ENCODE results near the gene MYOM1.
"Not testable (repeated sequence)": the region's sequence is repeated elsewhere in the genome, so short reads cannot be mapped to it uniquely, and the experiment has no call there.

Gene MYOM1

DNA sequence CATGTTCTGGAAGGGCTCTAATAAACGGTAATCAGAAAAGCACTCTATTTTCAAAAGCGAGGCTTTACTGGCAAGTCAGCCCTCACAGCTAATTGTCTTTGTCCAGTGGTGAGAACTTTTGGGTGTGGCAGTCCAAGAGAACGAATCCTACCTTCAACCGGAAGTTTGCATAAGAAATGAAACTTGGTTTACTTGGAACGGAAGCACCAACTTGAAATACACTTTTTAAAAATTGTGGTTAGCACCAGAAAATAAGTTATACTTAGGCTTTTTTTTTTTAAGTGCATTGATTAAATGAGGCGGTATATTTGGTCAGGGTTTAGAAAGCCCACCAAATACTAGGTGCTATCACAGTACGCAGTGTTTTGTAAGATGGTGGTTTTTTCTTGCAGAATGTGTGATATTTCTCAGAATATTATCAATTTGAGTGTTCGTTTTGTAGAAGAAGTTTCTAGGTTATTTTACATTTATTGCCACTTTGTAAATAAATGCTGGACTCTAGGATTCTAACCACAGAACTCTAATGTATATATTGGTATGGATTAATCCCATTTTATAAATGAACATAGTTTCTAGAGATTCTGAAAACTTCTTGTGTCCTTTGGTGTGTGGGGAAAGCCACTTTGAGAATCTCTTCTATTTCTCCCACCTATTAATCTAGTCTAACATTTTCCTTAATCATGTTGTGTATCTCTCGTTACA, 29.0 kb upstream of the MYOM1 start:
- no peak for DNase-seq

DNA sequence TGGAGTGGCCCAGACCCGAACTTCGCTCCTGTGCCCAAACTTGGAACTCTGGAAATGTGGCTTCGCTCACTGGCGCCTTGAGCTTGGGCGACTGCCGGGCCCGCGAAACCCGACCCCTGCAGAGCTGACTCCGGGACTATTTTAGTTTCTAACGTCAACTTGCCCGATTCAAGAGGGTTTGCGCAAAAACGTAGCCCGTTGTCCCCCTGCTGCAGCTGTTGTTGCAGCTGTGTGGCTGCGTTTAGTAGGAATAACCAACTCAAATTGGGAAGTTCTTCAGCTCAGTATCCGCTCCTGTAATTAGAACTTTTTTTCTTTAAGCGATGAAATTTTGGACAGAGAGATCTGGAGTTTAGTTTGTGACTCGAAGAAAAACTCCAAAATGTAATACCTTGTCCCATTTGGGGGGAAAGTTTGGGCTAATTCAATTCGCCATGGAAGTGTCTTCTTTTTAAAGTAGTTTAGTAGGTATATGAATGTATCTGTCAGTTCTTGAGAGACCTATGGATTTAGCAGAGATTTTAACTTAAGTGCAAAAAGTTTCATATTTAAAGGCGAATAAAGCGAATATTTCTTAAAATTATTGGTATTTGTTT, 28.4 kb upstream of the MYOM1 start:
- DNase-seq: no peak

DNA sequence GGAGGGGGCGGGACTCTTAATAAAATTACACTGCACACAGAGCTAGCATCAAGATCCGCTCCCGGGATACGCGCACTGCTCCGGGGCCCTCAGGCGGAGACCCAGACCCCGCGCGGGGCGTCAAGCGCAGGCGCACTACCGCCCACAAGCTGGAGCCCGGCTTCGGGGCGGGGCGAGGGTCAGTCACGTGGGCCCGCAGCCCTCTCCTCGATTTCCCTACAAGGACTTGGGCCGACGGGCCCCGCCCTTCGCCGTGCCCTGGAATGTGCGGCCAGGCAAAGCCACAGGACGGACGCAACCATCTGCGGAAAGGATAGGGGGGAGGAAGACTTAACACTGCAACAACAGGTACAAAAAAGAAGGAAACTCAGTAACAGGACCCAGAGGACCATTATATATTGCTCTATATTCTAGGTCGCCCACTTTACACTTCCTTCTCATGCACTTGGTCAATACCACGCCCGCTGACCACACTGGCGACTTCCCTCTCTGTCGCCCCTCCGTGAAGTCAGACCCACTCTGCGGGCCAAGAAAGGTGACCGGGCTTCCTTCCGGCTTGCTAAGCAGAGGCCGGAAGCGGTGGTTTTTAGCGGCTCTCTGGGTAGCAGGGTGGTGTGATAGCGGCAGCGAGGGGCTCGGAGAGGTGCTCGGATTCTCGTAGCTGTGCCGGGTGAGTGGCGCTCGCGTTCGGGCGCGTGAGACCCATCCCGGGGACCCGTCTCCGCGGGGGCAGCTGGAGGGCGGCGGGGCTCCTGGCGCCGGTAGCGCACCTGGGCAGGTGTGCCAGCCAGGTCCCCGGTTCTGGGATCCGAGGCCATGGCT, 27.7 kb upstream of the MYOM1 start, which contains the start of gene MYL12A:
Gene MYL12A, plus strand, starts transcription at position 562 of the 822 bp plus-strand sequence. CDS start 5,447 bp downstream, outside the sequence.
- peak; percentile 90 for DNase-seq

DNA sequence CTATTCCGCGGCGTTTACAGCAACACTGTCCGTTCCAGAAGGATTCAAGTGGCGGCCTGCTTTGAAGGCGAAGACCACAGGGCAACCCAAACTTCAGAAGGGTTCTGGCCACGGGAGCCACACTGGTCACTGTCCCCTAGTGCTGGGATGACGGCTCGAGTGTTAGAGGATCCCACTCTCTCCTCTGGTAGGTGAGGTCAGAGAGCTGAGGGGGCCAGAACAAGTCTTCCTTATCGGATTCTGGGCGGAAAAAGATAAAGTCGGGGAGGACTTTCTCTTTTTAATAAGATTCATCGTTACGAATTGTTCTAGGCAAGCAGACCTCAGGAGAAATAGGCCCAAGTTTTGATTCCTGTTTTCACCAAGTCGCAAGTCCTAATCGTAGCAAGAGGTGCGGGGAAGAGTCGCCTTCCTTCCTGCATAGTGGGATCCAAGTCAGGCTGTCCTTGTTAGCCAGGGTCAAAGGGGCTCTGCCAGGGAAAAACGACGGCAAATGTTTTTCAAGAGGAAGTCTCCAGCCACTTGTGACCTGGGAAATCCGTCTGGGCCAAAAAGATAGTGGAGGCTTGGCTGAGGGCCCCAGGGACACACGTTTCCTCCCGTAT, 27.0 kb upstream of the MYOM1 start:
- peak; percentile 36 for DNase-seq

DNA sequence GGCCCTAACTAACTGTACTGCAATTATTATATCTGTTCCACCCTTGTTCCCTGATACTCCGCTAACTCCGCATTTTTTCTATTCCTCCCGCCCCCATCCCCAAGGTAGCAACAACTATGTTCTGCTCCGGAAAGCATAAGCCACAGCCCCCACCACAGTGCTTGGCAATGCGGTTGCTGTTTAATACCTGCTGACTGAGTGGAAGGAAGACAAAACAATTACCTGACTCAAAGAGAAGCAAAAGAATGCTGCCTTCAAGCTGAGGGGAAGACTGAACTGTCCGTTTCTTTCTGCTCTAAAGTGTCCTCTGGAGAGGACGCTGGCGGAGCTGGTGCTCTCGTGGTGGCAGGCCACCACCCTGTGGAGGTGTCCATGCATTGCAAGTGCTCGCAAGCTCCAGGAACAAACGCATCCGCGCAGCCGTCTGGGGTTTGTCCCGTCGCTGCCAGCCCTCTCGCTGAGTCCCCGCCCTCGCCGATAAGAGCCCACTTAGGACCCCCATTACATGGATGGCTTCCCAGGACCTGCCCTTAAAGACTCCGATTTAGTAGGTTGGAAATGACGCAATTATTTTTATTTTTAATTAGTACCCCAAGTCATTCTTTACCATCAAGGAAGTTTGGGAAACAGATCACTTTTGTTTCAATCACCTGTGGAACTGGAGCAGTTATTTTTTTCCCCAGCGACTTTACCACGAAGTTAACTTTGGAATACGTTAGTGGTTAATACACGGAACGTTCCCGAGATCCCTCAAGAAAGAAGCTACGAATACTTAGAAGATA, 26.3 kb upstream of the MYOM1 start:
- DNase-seq: peak; percentile 77

DNA sequence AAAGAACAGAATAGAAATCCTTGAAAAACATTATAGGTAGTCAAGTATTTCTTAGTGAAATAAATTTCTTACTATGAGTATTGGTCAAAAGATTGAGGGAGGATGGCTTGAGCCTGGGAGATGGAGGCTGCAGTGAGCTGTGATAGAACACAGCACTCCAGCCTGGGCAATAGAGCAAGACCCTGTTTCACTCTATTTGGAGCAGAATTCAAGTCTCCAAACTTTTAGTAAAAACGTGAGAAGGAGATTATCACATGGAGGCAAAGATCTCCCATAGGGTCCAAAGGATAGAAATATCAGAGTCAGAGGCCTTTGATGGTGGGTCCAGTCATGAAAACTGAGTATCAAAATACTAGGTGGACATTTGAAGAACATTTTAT, 25.4 kb upstream of the MYOM1 start:
- DNase-seq: no peak

DNA sequence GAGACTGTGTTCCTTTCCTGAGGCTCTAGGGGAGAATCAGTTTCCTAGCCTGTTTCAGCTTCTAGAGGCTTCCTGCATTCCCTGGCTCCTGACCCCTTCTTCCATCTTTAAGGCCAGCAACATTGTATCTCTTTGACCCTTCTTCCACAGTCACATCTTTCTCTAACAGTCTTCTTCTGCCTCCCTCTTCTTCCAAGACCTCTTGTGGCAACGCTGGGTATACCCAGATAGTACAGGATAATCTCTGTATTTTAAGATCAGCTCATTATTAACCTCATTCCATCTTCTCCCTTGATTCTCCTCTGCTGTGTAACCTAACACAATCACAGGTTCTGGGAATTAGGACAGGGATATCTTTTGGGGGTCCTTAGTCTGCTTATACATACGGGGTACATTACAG, 19.0 kb upstream of the MYOM1 start:
- DNase-seq: no peak

DNA sequence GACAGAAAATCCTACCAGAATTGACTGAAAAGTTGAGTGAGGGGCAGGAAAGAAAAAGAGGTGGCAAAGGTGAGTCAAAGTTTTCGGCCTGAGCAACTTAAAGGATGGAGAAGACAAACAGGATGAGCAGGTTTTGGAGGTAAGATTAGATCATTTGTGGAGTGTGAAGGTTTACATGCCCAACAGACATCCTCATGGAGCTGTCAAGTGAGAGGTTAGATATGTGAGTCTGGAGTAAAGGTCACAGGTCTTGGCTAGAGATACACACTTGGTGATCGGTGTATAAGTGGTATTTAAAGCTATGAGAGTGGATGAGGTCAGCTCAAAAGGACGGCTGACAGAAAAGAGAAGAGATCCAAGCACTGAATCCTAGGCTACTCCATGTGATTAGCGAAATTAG, 16.7 kb upstream of the MYOM1 start:
- no peak for DNase-seq

DNA sequence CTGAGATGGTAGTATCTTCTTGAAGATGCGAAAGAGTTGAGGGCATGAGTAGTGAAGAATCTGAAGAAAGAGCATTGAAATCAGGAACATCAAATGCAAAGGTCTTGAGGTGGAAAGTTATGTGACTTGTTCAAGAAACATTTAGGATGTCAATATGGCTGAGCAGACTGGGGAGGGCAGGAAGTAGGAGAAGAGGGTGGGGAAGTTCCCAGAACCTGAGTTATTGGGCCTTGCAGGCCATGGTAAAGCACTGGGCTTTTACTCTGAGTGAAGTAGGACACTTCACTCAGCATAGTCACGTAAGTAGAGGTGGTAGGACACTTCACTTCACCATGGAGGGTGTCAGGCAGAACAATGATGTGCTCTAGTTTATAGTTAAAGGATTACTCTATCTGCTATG, 16.1 kb upstream of the MYOM1 start:
- no peak for DNase-seq

DNA sequence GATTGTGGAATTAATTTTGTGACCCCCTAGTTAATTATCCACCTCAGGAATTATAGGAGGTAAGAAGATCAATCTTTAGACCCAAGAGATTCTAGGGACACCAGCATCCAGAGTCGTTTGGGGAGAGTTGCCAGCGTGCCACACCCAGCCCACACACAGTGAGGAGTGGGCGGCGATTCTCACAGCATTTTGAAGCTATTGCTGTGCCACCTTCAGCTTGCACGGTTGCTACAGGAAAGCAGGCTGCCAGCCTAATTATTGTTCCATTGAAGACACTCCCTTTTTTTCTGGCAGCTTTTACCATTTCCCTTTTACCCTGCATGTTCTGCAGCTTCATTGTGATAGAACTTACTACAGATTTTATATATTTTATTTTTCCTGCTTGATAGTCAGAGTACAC, 14.7 kb upstream of the MYOM1 start:
- no peak for DNase-seq

DNA sequence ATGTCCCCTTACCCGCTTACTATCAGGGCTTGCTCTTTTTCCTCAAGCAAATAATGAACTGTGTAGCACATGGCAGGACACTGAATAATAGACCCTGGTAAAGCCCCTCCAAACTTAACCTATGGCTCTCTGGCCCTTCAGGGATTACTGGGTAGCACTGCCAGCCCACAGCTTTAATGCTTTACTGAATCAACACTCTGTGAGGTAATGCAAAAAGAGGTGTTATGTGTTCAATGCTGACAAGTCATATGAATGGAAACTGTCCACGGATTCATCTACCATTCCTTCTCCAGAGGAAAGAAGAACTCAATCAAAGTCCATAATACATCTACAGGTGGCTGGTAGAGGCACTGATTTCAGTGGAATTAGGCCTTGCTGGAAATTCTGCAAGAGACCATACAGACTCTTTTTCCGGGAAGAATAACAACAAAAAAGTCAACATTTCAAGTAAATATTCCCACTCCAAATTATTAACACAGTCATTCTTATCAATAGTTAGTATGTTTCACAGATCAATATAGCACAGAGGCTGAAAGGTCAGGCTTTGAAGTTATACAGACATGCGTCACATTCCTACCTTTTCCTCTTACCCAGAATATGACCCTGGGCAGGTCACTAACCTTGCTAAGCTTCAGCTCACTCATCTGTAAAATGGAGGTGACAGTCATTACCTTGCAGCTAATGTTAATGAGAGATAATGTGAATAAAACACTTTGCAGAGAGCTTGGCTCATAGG, 13.8 kb upstream of the MYOM1 start:
- DNase-seq: no peak

DNA sequence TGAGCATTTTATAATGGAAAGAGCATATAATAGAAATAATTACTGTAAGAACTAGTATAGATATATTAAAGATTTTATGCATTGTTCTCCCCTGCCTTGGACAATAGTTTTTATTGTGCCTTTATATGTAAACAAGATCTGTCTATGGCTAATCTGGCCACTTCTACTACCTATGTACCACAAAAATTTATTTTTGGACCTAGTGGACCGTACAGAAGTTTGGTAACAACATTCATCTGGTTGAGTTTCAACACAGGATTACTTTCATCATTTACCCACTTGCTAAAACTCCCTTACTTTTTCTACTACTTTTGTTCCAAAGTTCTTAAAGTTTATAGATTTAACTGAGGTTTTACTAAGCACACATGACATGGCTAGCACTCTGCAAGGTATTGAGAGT, 13.2 kb upstream of the MYOM1 start:
- no peak for DNase-seq

DNA sequence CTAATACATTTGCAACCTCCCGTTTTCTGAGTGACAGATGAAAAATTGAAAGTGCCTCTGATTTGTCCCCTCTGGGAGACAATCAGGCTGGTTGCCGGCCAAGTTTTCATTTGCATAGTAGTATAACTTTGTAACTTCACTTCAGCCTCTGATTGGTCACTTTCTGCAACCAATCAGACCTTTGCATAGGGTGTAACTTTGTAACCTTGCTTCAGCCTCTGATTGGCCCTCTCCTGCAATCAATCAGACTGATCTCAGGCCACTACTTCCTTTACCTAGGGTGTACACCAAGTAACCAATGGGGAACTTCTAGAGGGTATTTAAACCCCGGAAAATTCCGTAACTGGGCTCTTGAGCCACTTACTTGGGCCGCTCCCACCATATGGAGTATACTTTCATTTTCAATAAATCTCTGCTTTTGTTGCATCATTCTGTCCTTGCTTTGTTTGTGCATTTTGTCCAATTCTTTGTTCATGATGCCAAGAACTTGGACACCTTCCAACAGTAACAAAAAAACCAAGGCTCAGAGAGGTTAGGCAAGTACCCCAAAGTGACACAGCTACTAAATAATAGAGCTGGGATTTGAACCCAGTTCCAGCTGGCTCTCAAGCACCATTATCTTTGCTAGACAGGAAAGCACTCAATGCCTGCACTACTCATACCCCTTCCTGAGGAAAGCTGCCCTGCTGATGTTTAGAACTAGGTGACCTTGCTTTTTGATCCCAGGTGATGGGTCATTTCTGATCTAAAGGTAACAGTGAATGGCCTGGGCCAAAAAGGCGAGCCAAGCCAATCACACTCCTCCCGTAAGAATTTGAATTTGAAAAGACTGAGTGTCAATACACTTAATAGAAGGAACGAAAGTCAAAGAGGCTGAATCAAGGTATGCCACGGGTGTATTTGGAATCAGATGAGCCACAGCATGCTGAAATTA, 10.9 kb upstream of the MYOM1 start:
- DNase-seq: no peak

DNA sequence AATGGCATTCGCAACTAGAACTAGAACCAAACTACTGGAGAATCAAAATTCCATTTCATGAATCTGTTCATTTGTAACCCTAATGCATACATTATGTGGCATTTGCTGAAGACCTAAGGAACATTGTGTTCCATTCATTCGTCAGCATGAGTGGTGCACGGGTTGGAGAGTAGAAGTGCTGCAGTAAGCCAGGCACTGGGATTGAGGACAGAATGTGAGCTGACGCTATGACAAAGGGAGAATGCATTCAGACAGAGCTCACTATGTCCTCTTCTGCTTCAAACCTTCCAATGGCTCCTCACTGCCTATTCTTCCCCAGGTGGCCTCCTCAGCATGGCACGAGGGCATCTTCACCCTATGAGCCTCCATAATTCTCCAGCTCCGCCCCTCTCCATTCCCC, 6.3 kb upstream of the MYOM1 start:
- no peak for DNase-seq

DNA sequence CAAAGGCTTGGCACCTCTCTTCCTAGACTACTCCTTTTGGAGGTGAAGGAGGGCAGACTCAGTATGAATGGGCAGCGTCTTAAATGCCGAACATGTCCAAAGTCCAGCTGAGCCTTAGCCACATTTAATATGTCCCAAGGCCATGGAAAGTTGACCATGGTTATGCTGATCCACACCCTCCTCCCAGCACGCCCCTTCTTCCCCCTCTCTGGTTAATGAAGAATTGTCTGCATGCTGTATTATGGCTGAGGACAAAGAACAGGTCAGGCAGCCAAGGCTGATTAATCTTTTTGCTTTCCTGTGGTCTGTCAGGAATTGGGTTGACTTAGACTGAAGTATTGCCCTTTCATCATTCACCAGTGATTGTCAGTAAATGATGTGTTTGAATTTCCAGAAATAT, 5.8 kb upstream of the MYOM1 start:
- DNase-seq: no peak

DNA sequence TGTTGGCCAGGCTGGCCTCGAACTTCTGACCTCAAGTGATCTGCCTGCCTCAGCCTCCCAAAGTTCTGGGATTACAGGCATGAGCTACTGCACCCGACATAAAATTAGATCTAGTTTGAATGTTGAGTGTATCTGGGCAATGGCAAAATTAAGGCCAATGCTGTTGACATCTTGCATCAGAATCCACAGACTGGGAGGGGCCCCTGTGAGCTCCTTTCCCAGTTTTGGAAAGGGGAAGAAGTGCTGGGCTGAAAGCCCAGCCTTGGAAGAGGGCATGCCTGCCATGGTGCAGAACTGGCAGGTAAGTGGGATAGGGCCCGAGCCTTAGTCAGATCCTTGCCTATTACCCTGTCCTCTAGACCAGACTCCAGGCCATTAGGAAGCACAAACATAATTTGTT, 4.5 kb upstream of the MYOM1 start:
- no peak for DNase-seq

DNA sequence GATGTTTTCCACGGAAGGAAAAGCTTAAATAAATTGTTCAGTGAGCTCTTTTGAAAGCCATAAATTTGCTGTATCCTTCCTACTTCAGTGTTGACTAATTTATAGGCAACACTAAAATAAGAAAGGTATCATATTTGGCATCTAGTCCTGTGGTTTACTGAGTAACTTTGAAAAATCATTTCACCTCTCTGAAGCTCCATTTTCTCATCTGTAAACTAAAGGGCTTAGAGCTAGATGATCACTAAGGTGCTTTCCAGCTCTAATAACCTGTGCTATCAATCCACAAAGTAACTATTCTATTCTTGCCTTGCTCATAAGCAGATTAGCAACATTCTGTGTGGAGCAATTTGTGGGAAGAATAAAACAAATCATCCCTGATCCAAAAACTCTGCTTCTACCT, 3.6 kb upstream of the MYOM1 start:
- DNase-seq: no peak

DNA sequence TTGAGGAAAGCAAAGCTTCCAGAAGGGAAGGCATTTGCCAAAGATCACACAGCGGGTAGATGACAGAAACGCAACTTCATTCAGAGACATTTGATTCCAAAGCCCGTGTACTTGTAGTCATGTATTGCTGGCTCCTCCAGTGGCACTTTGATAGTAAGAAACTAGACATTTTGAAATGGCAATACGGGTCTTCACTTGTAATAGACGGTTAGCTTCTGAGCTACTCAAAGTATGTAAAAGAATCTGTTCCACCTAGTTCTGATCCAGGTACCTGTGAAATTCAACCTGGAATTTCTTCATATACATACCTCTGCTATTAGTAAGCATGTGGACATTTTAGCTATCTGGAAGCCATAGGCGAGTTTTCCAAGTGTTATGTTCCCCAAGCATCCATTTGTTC, 1.7 kb upstream of the MYOM1 start:
- no peak for DNase-seq

DNA sequence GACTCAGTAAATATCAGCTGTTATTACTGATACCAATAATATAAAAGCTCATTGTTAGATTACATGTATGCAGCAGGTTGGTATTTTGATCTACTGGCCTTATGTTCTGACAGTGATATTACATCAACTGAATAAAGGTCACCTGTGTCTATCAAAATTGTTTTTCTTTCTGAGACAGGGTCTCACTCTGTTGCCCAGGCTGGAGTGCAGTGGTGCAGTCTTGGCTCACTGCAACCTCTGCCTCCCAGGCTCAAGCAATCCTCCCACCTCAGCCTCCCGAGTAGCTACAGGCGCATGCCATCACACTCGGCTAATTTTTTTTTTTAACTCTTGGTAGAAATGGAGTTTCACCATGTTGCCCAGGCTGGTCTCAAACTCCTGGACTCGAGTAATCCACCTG, 1.1 kb upstream of the MYOM1 start:
- DNase-seq: not testable (repeated sequence)

DNA sequence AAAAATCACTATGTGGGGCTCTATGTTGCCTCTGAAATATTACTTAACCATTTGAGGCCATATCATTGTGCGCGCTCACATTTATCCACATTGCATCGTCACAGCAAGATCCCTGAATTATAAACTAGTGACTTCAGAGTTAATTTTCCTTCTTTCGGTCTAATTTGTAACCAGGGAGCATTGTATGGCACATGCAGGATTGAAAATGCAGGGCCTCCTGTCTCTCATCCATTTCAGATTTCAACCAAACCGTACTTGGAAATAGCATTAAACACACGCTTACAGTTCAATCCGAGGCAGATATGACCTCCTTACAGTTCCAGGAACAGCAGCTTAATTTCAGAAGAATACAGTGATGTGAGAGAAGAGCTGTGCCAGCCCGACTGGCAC, 532 bp downstream of the MYOM1 start:
- DNase-seq: no peak

DNA sequence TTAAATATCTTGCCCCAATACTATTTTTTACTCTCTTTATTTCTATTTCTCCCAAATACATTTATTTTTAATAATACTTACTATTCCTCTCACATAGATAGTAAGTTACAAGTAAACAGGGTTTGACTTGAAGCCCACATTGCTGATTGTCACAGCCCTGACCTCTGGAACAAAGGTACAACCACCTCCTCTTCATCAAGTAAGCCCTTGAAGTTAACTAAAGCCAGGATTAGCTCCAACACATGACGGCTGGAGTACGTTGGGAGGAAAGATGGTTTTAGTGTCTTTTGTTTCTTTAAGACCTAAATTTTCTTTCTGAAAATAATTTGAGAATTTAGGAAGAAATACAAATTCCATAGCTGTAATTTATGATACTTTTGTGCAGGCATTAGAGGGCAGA, 949 bp downstream of the MYOM1 start:
- no peak for DNase-seq

Data from activated T-cell treated with anti-CD3 and anti-CD28 coated beads, Interleukin-2, amount 50 U/mL, for 1 hour (primary cell).